PC-3 (cell line): ENCODE data around the gene ZNF10. TPM values are rescaled to one million over a fixed set of nuclear protein-coding genes. Genes with fewer than 3 reads are reported as not detected.

Experiments
- ATAC-seq: fragments of 200-7000 bp; cut with Tn5 transposase; 2 replicates; pipeline ENCODE4 v1.9.1; 2020; ENCODE audit warnings: mild to moderate bottlenecking, moderate library complexity
- BruUV-seq: library from RNA; stranded (reverse); fragments of 400-500 nt; replicated peaks from 2 replicates; lab custom pipeline; 2021; lab: Mats Ljungman, UMichigan
- CTCF ChIA-PET: fragments of 300-600 bp; sonication (Branson Sonifier 250); formaldehyde crosslinking; loops from one replicate; lab custom pipeline; 2022; ENCODE audit warnings: antibody characterized with exemption; lab: Charles Lee
- POLR2A ChIA-PET: fragments of 300-600 bp; sonication (Branson Sonifier 250); formaldehyde crosslinking; loops from one replicate; lab custom pipeline; 2022; ENCODE audit warnings: antibody characterized with exemption; ENCODE audit not compliant: unreplicated experiment; lab: Charles Lee
- DNase-seq: peaks from one replicate; pipeline ENCODE4 v3.0.0-alpha.2; 2015
- H2AFZ ChIP-seq: fragments of 300-600 bp; sonication (generic); 2 replicates; pipeline ENCODE4 v1.6.0; 2016; ENCODE audit warnings: antibody characterized with exemption, low read length
- H3F3A ChIP-seq: fragments of 300-600 bp; sonication (generic); one replicate; pipeline ENCODE4 v1.6.0; 2017; ENCODE audit warnings: antibody characterized with exemption, low read length, control low read depth, mild to moderate bottlenecking; ENCODE audit not compliant: unreplicated experiment
- H3K27ac ChIP-seq: fragments of 300-600 bp; sonication (generic); 2 replicates; pipeline ENCODE4 v1.5.1; 2016; ENCODE audit warnings: mild to moderate bottlenecking, low read length
- H3K27me3 ChIP-seq: fragments of 300-600 bp; sonication (generic); 2 replicates; pipeline ENCODE4 v1.6.1; 2016; ENCODE audit warnings: low read length, mixed read lengths
- H3K36me3 ChIP-seq: fragments of 300-600 bp; sonication (generic); 2 replicates; pipeline ENCODE4 v1.6.1; 2016; ENCODE audit warnings: low read depth, mixed run types, low read length, mixed read lengths
- H3K4me1 ChIP-seq: fragments of 300-600 bp; sonication (generic); 2 replicates; pipeline ENCODE4 v1.5.1; 2016; ENCODE audit warnings: low read length; ENCODE audit not compliant: insufficient read depth
- H3K4me2 ChIP-seq: fragments of 300-600 bp; sonication (generic); 2 replicates; pipeline ENCODE4 v1.6.0; 2016; ENCODE audit warnings: low read length
- H3K4me3 ChIP-seq: fragments of 300-600 bp; sonication (generic); 2 replicates; pipeline ENCODE4 v1.5.1; 2016; ENCODE audit warnings: mild to moderate bottlenecking, low read length, mixed read lengths
- H3K79me2 ChIP-seq: fragments of 300-600 bp; sonication (generic); 2 replicates; pipeline ENCODE4 v1.6.1; 2017; ENCODE audit warnings: low read length, mixed read lengths
- H3K9ac ChIP-seq: fragments of 300-600 bp; sonication (generic); 2 replicates; pipeline ENCODE4 v1.6.0; 2016; ENCODE audit warnings: mild to moderate bottlenecking, low read length
- H3K9me2 ChIP-seq: fragments of 300-600 bp; sonication (generic); replicated peaks from 2 replicates; pipeline ENCODE4 v1.6.1; 2016; ENCODE audit warnings: mixed run types, low read length, mixed read lengths
- H3K9me3 ChIP-seq: fragments of 300-600 bp; sonication (generic); 2 replicates; pipeline ENCODE4 v1.6.1; 2016; ENCODE audit warnings: low read length, mixed read lengths
- H4K20me1 ChIP-seq: fragments of 300-600 bp; sonication (generic); 2 replicates; pipeline ENCODE4 v1.6.1; 2016; ENCODE audit warnings: low read length, mixed read lengths
- CTCF ChIP-seq: fragments of 300-600 bp; sonication (generic); conservative IDR thresholded peaks from 2 replicates; pipeline ENCODE4 v1.5.1; 2017; ENCODE audit warnings: antibody characterized with exemption, low read depth, mild to moderate bottlenecking, low read length
- EZH2 ChIP-seq: fragments of 300-600 bp; sonication (generic); IDR thresholded peaks from one replicate; pipeline ENCODE4 v1.6.1; 2017; ENCODE audit warnings: antibody characterized with exemption, mild to moderate bottlenecking, low read length; ENCODE audit not compliant: unreplicated experiment
- EZH2phosphoT487 ChIP-seq: fragments of 300-600 bp; sonication (generic); IDR thresholded peaks from 2 replicates; pipeline ENCODE4 v1.6.1; 2018; ENCODE audit warnings: mild to moderate bottlenecking, antibody characterized with exemption, low read length, borderline replicate concordance
- intact Hi-C: fragments of 100-400 bp; cut with micrococcal nuclease; formaldehyde crosslinking; loops from 2 replicates; pipeline ENCODE4 v1.9.0; 2023
- total RNA-seq: library from RNA; depleted of rRNA; stranded (reverse); fragments of >200 nt; gene quantifications from 2 replicates; pipeline ENCODE4 v1.2.3, GENCODE V29; 2014

ZNF10 gene
- total RNA-seq, 1 experiment from 2014 or later, result 1.9 TPM

GRCh38 chr12:133107121-133107520, 23.3 kb upstream of the ZNF10 start:
- H3F3A ChIP-seq, result no peaks in the 10 kb centered on the region
- ATAC-seq (no peak), DNase-seq (no peak)
- H3K9ac ChIP-seq, result no peak overlapping the region
- H3K79me2 ChIP-seq, result no peaks in the 10 kb centered on the region
- no peak overlapping the region for H3K4me3 ChIP-seq
- intact Hi-C loops, result no loop called here
- H3K4me1 ChIP-seq, result no peaks in the 10 kb centered on the region
- BruUV-seq, result no TSS peak
- no peaks in the 10 kb centered on the region for H4K20me1 ChIP-seq
- ChIA-PET CTCF (no interaction called here), POLR2A (no interaction called here)
- H3K4me2 ChIP-seq, result no peak overlapping the region
- TF ChIP-seq EZH2 (no peak), EZH2phosphoT487 (no peak), CTCF (no peak)
- H3K9me2 ChIP-seq, result no peaks in the 10 kb centered on the region
- no peaks in the 10 kb centered on the region for H3K27me3 ChIP-seq
- H3K36me3 ChIP-seq, result peaks cover 70% of the 10 kb centered on the region
- peaks cover 80% of the 10 kb centered on the region for H3K9me3 ChIP-seq
- H2AFZ ChIP-seq, result no peak overlapping the region
- H3K27ac ChIP-seq, result no peak overlapping the region

- Histone ChIP-seq H3F3A (no peaks in the 10 kb centered on the region), H3K9me3 (peaks cover 75% of the 10 kb centered on the region), H3K27ac (no peak overlapping the region), H3K4me1 (no peaks in the 10 kb centered on the region), H2AFZ (no peak overlapping the region), H3K9ac (no peak overlapping the region), H3K79me2 (no peaks in the 10 kb centered on the region), H3K4me3 (no peak overlapping the region), H3K36me3 (peaks cover 66% of the 10 kb centered on the region), H4K20me1 (no peaks in the 10 kb centered on the region), H3K27me3 (no peaks in the 10 kb centered on the region), H3K4me2 (no peak overlapping the region), H3K9me2 (no peaks in the 10 kb centered on the region)
- ATAC-seq (no peak), DNase-seq (no peak)
- ChIA-PET CTCF (no interaction called here), POLR2A (no interaction called here)
- TF ChIP-seq EZH2, result no peak
- TF ChIP-seq CTCF, result no peak
- TF ChIP-seq EZH2phosphoT487, result no peak
- no TSS peak for BruUV-seq
- intact Hi-C loops, result no loop called here
Measured at GRCh38 chr12:133108150-133108549, 22.3 kb upstream of the ZNF10 start.

- TF ChIP-seq CTCF (no peak), EZH2 (no peak), EZH2phosphoT487 (no peak)
- H3K9me3 ChIP-seq, result peaks cover 88% of the 10 kb centered on the region
- no peaks in the 10 kb centered on the region for H3F3A ChIP-seq
- BruUV-seq, result no TSS peak
- no peak overlapping the region for H3K27ac ChIP-seq
- H4K20me1 ChIP-seq, result no peaks in the 10 kb centered on the region
- no peak overlapping the region for H2AFZ ChIP-seq
- H3K4me2 ChIP-seq, result no peak overlapping the region
- ATAC-seq (no peak), DNase-seq (no peak)
- ChIA-PET CTCF (no interaction called here), POLR2A (no interaction called here)
- H3K27me3 ChIP-seq, result no peaks in the 10 kb centered on the region
- H3K9me2 ChIP-seq, result no peaks in the 10 kb centered on the region
- no peak overlapping the region for H3K9ac ChIP-seq
- no peaks in the 10 kb centered on the region for H3K4me1 ChIP-seq
- peaks cover 93% of the 10 kb centered on the region for H3K36me3 ChIP-seq
- H3K79me2 ChIP-seq, result no peaks in the 10 kb centered on the region
- intact Hi-C loops, result no loop called here
- H3K4me3 ChIP-seq, result peak overlapping the region; percentile 14; the same call in 1 of the 2 replicates
Measured at GRCh38 chr12:133120385-133121191, 9.8 kb upstream of the ZNF10 start.
